ENCODE results near the gene HNRNPK.

- TF ChIP-seq, protein P1, sequence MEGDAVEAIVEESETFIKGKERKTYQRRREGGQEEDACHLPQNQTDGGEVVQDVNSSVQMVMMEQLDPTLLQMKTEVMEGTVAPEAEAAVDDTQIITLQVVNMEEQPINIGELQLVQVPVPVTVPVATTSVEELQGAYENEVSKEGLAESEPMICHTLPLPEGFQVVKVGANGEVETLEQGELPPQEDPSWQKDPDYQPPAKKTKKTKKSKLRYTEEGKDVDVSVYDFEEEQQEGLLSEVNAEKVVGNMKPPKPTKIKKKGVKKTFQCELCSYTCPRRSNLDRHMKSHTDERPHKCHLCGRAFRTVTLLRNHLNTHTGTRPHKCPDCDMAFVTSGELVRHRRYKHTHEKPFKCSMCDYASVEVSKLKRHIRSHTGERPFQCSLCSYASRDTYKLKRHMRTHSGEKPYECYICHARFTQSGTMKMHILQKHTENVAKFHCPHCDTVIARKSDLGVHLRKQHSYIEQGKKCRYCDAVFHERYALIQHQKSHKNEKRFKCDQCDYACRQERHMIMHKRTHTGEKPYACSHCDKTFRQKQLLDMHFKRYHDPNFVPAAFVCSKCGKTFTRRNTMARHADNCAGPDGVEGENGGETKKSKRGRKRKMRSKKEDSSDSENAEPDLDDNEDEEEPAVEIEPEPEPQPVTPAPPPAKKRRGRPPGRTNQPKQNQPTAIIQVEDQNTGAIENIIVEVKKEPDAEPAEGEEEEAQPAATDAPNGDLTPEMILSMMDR (IDR thresholded peaks at IDR 0.05), result no peak
- TF ChIP-seq POLR2A (IDR thresholded peaks at IDR 0.05), result no peak
Observed at GRCh38 chr9:83981126-83981871, 1.3 kb upstream of the HNRNPK start.
